Panc1 (cell line): ENCODE results near the gene GDI1. TPM values are rescaled to one million over a fixed set of nuclear protein-coding genes. Genes with fewer than 3 reads are reported as not detected.
"Not testable (repeated sequence)": the region's sequence is repeated elsewhere in the genome, so short reads cannot be mapped to it uniquely, and the experiment has no call there.

Experiments used
- ATAC-seq: fragments of 200-7000 bp; cut with Tn5 transposase; 2 replicates; pipeline ENCODE4 v1.9.1; 2020; ENCODE audit warnings: mild to moderate bottlenecking, moderate library complexity
- Bru-seq: library from RNA; stranded (reverse); fragments of 400-500 nt; gene quantifications from one replicate; lab custom pipeline; 2021; lab: Mats Ljungman, UMichigan
- BruChase-seq, 2 experiments: library from RNA; stranded (reverse); fragments of 400-500 nt; gene quantifications; one replicate each; lab custom pipeline; 2021; lab: Mats Ljungman, UMichigan
- BruUV-seq: library from RNA; stranded (reverse); fragments of 400-500 nt; replicated peaks from 2 replicates; lab custom pipeline; 2021; lab: Mats Ljungman, UMichigan
- CTCF ChIA-PET: fragments of 300-600 bp; sonication (Branson Sonifier 250); formaldehyde crosslinking; loops from one replicate; lab custom pipeline; 2022; ENCODE audit warnings: antibody characterized with exemption; lab: Charles Lee
- POLR2A ChIA-PET: fragments of 300-600 bp; sonication (Branson Sonifier 250); formaldehyde crosslinking; loops from one replicate; lab custom pipeline; 2022; ENCODE audit warnings: antibody characterized with exemption; lab: Charles Lee
- DNase-seq: peaks from one replicate; pipeline ENCODE4 v3.0.0-alpha.2; 2010; ENCODE audit warnings: low read depth, low spot score
- H3K27ac ChIP-seq: 2 replicates; pipeline ENCODE4 v1.5.1; 2011; ENCODE audit warnings: mild to moderate bottlenecking, low read length, inconsistent platforms
- H3K27me3 ChIP-seq: fragments of 200-500 bp; sonication (Bioruptor generic); 2 replicates; pipeline ENCODE4 v1.6.0; 2014; ENCODE audit warnings: low read length, inconsistent platforms; ENCODE audit not compliant: control insufficient read depth, insufficient read depth
- H3K36me3 ChIP-seq: fragments of 200-500 bp; sonication (Bioruptor generic); 2 replicates; pipeline ENCODE4 v1.5.1; 2014; ENCODE audit warnings: inconsistent platforms, mild to moderate bottlenecking, low read length, moderate library complexity; ENCODE audit not compliant: control insufficient read depth, insufficient read depth
- H3K4me1 ChIP-seq: 2 replicates; pipeline ENCODE4 v1.5.1; 2011; ENCODE audit warnings: inconsistent platforms, mild to moderate bottlenecking, low read length, moderate library complexity; ENCODE audit not compliant: control insufficient read depth, insufficient read depth
- H3K4me3 ChIP-seq, 2 experiments: 2 replicates each; pipeline ENCODE4 v1.5.1; 2011 to 2012; ENCODE audit warnings: low read depth in 2 of 2, low read length in 2 of 2, mild to moderate bottlenecking in 2 of 2, inconsistent platforms in 1 of 2, moderate library complexity in 1 of 2
- H3K9me3 ChIP-seq: fragments of 200-500 bp; sonication (Bioruptor generic); 2 replicates; pipeline ENCODE4 v1.5.1; 2014; ENCODE audit warnings: low read depth, mild to moderate bottlenecking, inconsistent platforms, low read length, moderate library complexity; ENCODE audit not compliant: control insufficient read depth, insufficient read depth
- POLR2AphosphoS5 ChIP-seq: IDR thresholded peaks from 2 replicates; pipeline ENCODE4 v1.6.1; 2012; ENCODE audit warnings: mild to moderate bottlenecking, low read depth, low read length, moderate library complexity
- SIN3A ChIP-seq: IDR thresholded peaks from 2 replicates; pipeline ENCODE4 v1.6.1; 2012; ENCODE audit warnings: low read depth, mild to moderate bottlenecking, low read length, moderate library complexity, borderline replicate concordance; ENCODE audit not compliant: insufficient read depth
- TCF7L2 ChIP-seq: IDR thresholded peaks from 2 replicates; pipeline ENCODE4 v1.6.1; 2011; ENCODE audit warnings: mild to moderate bottlenecking, low read depth, low read length, inconsistent platforms
- in situ Hi-C: cut with HindIII; loops from 2 replicates; pipeline ENCODE4 v1.10.0; 2016; ENCODE audit warnings: low sequenced_read_pairs, low pct_unique_long_range_greater_than_20kb
- intact Hi-C: fragments of 100-400 bp; cut with micrococcal nuclease; formaldehyde crosslinking; loops from one replicate; pipeline ENCODE4 v1.10.0; 2022; ENCODE audit not compliant: unreplicated experiment
- long read RNA-seq: library from polyadenylated mRNA; unstranded; transcript quantifications from one replicate; pipeline ENCODE4 v2.0.0, GENCODE V29; 2021; ENCODE audit not compliant: unreplicated experiment
- polyA plus RNA-seq: library from polyadenylated mRNA; unstranded; fragments of >200 nt; gene quantifications from one replicate; pipeline ENCODE4 v1.2.1, GENCODE V29; 2012; ENCODE audit warnings: missing spikeins; ENCODE audit not compliant: insufficient read length
- total RNA-seq: library from RNA; stranded (reverse); gene quantifications from one replicate; pipeline ENCODE4 v1.2.1, GENCODE V29; 2021; ENCODE audit not compliant: unreplicated experiment
- TF ChIP-seq, protein P1 (sequence below): fragments of 450-650 bp; IDR thresholded peaks from 2 replicates; pipeline ENCODE4 v1.5.1; 2017; ENCODE audit warnings: mild to moderate bottlenecking
- TF ChIP-seq, protein P2 (sequence below), 2 experiments: IDR thresholded peaks; 2 replicates each; pipeline ENCODE4 v1.6.1; 2011 to 2012; ENCODE audit warnings: low read depth in 2 of 2, control low read depth in 1 of 2, low read length in 1 of 2, mild to moderate bottlenecking in 1 of 2, moderate library complexity in 1 of 2; ENCODE audit not compliant: insufficient read depth in 1 of 2

GDI1 gene
- 317 TPM for total RNA-seq
- polyA plus RNA-seq, result 556 TPM
- Bru-seq, nascent RNA, result percentile 92 among the genes with signal in this experiment
- percentile 98 among the genes with signal in this experiment for BruChase-seq, experiment 1, labeled RNA remaining after a 2-hour chase
- percentile 99 among the genes with signal in this experiment for BruChase-seq, experiment 2, labeled RNA remaining after a 6-hour chase
- long read RNA-seq, transcript GDI1-204 (11 exons, 2,474 nt), result major isoform, 163 of 296 reads
- long read RNA-seq, transcript GDI1-206 (3 exons, 754 nt), result minor isoform, 7 of 296 reads
- long read RNA-seq, partial matches to known transcripts, result 32 of 296 reads
- long read RNA-seq, other reads (novel, unspliced or antisense), result 89 of 296 reads

DNA sequence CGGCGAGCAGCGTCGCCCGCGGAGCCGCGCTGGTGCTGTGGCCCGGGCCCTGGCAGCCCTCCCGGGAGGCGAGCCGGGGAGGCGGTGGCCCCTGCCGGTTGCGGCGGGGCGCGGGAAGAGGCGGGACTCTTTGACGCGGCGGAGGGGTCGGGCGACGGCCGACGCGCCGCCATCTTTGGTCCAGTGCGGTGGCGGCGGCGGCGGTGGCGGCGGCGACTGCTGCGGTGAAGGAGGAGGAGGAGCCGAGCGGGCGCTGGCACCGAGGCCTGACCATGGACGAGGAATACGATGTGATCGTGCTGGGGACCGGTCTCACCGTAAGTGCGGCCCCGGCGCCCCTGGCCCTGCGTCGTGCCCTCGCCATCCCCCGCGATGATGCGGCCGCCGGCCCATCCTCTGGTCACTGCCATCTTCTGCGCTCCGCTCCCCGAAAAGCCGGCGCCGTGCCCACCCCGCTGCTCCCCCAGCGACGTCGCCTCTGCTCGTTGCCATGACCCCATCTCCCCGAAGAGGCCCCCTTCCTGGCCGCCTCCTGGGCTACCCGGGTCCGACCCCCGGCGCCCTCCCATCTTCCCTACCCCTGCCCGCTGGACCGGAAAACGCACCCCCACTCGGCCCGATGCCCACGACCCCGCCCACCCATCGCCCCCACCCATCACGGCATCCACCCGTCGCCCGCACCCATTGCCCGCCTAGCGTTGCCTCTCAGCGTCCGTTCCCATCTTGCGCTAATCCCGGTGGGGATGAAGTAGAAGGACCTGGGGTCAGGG is at the start of gene GDI1:
Gene GDI1 (plus strand): TSS at position 172 of the 770 bp plus-strand sequence. CDS start 101 bp downstream, at position 273.
- intact Hi-C loops, result no loop called here

DNA sequence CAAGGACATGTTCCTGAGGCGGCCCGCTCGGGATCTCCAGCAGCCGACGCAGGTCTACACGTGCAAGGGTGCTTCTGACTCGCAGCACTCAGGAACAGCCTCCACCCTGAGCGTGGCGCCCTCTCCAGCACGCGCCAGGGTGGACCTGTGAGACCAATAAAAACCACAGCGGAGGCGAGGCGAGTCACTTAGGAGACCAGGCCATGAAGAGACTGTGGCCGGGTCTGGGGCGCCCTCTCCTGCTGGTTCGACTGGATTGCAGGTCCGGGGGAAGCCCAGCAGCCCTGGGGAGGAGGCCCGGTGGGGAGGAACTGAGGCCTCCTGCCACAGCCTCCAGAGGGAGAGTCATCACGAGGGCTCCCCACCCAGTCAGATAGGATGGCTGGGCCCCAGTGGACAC is 48.9 kb upstream of the GDI1 start:
- H3K36me3 ChIP-seq, H3K27me3 ChIP-seq, H3K4me3 ChIP-seq, in situ Hi-C loops, H3K27ac ChIP-seq, H3K4me1 ChIP-seq, CTCF ChIA-PET, POLR2A ChIA-PET, BruUV-seq, H3K9me3 ChIP-seq, DNase-seq, intact Hi-C loops: not testable (repeated sequence)
- ATAC-seq, result peak; percentile 47

More for the DNA sequence above, at the start of gene GDI1:
- H3K4me3 ChIP-seq, result peak within 1 kb of the TSS; percentile 87 to 90
- no peaks in the 10 kb centered on the region for H3K27me3 ChIP-seq
- H3K36me3 ChIP-seq, result no peaks in the 10 kb centered on the region; the same call in 1 of the 2 replicates
- peak within 1 kb of the TSS; percentile 93 for H3K27ac ChIP-seq
- ATAC-seq (peak; percentile 75), DNase-seq (no peak)
- in situ Hi-C loops, result no loop called here
- no peaks in the 10 kb centered on the region for H3K9me3 ChIP-seq
- BruUV-seq, result no TSS peak
- POLR2A ChIA-PET, result no interaction called here
- TF ChIP-seq TCF7L2 (no peak), SIN3A (peak; percentile 68; the same call in 1 of the 2 replicates), POLR2AphosphoS5 (no peak)
- TF ChIP-seq, protein P1, sequence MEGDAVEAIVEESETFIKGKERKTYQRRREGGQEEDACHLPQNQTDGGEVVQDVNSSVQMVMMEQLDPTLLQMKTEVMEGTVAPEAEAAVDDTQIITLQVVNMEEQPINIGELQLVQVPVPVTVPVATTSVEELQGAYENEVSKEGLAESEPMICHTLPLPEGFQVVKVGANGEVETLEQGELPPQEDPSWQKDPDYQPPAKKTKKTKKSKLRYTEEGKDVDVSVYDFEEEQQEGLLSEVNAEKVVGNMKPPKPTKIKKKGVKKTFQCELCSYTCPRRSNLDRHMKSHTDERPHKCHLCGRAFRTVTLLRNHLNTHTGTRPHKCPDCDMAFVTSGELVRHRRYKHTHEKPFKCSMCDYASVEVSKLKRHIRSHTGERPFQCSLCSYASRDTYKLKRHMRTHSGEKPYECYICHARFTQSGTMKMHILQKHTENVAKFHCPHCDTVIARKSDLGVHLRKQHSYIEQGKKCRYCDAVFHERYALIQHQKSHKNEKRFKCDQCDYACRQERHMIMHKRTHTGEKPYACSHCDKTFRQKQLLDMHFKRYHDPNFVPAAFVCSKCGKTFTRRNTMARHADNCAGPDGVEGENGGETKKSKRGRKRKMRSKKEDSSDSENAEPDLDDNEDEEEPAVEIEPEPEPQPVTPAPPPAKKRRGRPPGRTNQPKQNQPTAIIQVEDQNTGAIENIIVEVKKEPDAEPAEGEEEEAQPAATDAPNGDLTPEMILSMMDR, result no peak
- TF ChIP-seq, protein P2, sequence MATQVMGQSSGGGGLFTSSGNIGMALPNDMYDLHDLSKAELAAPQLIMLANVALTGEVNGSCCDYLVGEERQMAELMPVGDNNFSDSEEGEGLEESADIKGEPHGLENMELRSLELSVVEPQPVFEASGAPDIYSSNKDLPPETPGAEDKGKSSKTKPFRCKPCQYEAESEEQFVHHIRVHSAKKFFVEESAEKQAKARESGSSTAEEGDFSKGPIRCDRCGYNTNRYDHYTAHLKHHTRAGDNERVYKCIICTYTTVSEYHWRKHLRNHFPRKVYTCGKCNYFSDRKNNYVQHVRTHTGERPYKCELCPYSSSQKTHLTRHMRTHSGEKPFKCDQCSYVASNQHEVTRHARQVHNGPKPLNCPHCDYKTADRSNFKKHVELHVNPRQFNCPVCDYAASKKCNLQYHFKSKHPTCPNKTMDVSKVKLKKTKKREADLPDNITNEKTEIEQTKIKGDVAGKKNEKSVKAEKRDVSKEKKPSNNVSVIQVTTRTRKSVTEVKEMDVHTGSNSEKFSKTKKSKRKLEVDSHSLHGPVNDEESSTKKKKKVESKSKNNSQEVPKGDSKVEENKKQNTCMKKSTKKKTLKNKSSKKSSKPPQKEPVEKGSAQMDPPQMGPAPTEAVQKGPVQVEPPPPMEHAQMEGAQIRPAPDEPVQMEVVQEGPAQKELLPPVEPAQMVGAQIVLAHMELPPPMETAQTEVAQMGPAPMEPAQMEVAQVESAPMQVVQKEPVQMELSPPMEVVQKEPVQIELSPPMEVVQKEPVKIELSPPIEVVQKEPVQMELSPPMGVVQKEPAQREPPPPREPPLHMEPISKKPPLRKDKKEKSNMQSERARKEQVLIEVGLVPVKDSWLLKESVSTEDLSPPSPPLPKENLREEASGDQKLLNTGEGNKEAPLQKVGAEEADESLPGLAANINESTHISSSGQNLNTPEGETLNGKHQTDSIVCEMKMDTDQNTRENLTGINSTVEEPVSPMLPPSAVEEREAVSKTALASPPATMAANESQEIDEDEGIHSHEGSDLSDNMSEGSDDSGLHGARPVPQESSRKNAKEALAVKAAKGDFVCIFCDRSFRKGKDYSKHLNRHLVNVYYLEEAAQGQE (IDR thresholded peaks at IDR 0.05; ENCODE audit: insufficient read depth in 1 of 2, low read depth in 2 of 2, low read length in 1 of 2), result no peak
- CTCF ChIA-PET, result no interaction called here
- peaks cover 12% of the 10 kb centered on the region for H3K4me1 ChIP-seq

DNA sequence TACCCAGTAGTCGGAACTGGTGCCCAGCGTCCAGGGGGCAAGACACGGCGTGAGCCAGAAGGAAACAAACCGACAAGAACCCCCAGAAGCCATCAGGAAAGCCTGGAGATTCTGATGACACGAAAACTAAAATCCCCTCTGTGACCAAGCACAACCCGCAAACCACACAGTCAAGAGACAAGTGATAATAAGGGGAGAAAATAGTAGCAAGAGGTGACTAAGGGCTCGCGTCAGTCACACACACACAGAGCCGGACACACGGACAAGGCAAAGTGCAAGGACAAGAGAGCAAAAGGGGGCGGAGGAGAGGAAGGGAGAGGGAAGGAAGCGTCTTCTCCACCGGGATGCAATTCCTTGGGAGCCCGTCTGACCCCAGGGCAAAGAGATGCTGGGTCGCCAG is 48.3 kb upstream of the GDI1 start:
- H3K4me3 ChIP-seq, BruUV-seq, POLR2A ChIA-PET, CTCF ChIA-PET, intact Hi-C loops, H3K4me1 ChIP-seq, DNase-seq, H3K36me3 ChIP-seq, H3K27ac ChIP-seq, in situ Hi-C loops, H3K9me3 ChIP-seq, H3K27me3 ChIP-seq: not testable (repeated sequence)
- ATAC-seq, result 0 out of 2 replicates have a peak, but pooled peaks have one; percentile 4

DNA sequence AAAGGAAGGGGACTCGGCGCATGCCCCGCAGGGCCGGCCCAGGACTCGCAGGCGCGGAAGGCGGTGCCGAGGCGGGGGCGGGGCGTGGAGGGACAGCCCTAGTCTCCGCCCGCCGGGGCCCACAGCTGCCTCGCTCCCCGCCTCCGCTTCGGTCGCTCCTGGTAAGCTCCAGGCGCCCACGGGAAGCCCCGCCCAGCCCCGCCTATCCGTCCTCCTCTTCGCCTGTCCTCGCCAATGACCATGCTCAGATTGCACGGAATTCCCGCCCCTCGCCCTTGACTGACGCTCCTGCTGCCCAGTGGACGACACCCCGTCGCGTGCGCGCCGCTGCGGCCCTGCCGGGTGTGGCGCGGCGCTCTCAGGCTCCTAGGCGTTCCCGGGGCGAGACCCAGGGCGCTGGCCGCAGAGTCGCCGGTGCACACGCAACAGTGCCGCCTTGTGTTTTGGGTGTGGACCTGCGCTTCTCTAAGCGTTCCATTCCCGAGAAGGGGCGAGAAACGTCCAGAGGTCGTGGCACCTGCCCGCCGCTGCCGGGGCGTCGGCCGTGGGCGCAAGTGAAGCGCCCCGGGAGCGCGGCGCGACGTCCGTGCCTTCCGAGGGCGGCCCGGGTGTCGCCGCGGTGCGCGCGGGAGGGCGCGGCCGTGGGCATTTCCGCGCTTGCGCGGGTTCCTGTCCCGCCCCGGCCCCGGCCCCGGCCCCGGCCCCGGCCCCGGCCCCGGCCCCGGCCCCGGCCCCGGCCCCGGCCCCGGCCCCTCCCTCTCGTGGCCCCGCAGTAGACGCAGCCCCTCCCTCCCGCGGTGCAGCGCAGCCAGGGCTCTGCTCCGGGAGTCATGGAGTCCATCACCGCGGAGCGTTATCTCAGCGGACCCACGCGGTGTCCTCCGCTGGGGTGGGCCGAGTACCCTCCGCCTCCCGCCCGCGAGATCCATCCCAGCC is 46.9 kb upstream of the GDI1 start:
- POLR2A ChIA-PET, in situ Hi-C loops, H3K27ac ChIP-seq, H3K9me3 ChIP-seq, H3K36me3 ChIP-seq, H3K27me3 ChIP-seq, H3K4me1 ChIP-seq, H3K4me3 ChIP-seq, intact Hi-C loops, CTCF ChIA-PET, DNase-seq, BruUV-seq: not testable (repeated sequence)
- peak; percentile 85 for ATAC-seq
